ENCODE results near the gene PAX3.

Gene PAX3

DNA sequence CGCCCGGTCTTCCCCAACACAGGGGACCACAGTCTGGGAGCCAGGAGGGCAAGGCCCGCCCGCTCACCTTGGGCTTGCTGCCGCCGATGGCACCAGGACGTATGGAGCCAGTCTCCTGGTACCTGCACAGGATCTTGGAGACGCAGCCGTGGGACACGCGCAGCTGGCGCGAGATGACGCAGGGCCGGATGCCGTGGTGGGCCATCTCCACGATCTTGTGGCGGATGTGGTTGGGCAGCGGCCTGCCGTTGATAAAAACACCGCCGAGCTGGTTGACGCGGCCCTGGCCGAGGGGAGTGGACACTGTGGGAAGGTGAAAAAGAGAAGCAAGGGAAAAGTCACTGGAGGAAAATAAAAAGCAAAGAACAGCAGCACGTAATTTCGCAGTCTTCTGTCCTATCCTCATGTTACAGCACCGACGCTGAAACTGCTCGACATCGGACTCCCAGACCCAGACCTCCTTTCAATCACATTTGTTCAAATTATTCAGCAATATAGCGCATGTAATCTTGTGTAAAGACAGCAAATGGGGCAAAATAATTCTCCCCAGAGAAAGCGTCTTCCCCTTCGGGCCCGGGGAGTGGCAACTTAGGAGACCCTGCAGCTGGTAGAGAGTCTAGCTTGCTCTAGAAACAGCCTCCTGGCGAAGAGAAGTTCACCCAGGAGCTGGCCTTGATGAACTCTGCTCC is 1.7 kb downstream of the PAX3 start:
- DNase-seq (ENCODE audit: low read depth) = no peak

DNA sequence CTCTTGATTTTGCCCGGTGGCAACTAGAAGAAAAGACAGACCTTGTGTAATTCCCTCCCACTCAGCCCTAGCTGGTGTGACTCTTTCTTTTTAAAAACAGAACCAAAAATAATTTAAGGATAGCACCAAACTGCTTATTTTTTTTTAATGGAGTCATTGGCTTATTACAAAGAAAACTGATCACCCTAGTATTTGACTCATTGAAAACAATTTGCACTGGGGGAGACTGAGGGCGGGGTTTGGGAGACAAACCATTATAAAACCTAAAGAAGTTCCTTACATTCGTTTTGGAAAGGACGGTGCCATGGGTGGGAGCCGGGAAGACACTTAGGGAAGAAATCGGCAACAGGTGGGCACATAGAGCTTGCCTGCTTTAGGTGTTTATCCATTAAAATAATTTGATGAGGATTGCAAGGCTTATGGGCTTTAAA is 2.5 kb downstream of the PAX3 start:
- DNase-seq (ENCODE audit: low read depth) = no peak

- no peak for DNase-seq (ENCODE audit: low read depth)
Measured at GRCh38 chr2:222295368-222296062, 3.3 kb downstream of the PAX3 start.

GRCh38 chr2:222294996-222295367 is 3.8 kb downstream of the PAX3 start:
- DNase-seq (ENCODE audit: low read depth) = no peak

GRCh38 chr2:222293660-222294630 is 4.9 kb downstream of the PAX3 start:
- no peak for DNase-seq (ENCODE audit: low read depth)

DNA sequence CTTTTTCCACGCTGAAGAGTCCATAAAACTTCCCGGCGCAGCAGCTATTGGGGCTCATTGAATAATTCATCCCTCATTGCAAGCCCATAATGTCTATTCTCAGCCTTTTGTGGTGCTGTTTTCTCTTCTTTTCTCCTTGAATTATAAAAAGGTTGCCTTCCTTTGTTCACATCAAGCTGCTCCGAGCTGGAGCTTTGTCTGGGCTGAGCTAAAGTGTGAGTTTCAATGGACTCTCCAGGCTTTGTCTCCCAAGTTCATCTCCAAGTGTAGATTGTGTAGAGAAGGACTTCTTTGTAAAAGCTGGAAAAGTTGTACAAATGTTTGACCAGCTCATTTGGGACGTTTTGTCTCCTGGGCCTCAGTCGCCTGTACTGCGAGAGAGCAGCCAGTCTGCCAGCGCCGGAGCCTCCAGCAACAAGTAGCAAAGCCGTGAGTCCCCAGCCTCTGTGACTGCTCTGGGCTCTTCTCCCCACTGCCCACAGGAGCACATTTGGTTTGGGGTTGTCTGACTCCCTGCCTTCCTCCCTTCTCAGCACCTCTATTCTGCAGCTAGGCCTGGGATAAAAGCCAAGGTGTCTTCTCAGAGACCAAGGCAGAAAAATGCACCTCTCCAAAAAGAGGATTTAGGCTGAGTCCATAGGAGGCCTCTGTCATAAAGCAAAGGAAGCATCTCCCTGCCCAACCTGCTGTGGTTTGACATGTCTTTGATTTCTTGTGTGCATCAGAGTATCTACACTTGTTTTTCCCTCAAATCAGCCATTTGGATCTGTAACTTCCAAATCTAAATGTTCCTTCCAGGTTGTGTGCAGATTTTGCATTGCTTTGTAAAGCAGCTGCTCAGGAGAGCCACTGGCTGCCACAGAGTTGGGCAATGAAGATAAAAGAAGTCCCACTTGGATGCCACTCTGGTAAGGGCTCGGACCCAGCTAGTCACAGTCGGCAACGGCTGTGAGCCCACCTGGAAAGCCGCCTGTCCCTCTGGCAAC is 6.4 kb downstream of the PAX3 start:
- DNase-seq (ENCODE audit: low read depth) = no peak

DNA sequence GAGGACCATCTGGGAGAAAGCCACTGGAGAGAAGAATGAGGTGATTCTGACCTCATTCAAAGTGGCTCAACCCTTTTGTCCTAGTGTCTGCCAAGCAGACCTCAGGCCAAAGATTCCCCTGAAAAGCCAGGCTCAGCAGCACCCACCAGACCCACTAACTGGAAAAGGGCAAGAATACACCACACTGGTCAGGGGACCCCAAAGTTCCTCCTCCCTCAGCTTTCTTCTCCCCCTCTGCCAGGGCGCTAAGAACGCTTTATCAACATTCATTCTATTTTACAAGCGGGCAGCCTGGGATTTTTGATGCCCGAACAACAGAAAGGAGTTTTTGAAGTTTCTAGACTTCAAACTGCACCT is 7.3 kb downstream of the PAX3 start:
- no peak for DNase-seq (ENCODE audit: low read depth)

GRCh38 chr2:222290736-222291484 is 7.9 kb downstream of the PAX3 start:
- no peak for DNase-seq (ENCODE audit: low read depth)

- DNase-seq (ENCODE audit: low read depth) = no peak
Measured at GRCh38 chr2:222290401-222290735, 8.4 kb downstream of the PAX3 start.

- no peak for DNase-seq (ENCODE audit: low read depth)
Measured at GRCh38 chr2:222289278-222290160, 9.3 kb downstream of the PAX3 start.

DNA sequence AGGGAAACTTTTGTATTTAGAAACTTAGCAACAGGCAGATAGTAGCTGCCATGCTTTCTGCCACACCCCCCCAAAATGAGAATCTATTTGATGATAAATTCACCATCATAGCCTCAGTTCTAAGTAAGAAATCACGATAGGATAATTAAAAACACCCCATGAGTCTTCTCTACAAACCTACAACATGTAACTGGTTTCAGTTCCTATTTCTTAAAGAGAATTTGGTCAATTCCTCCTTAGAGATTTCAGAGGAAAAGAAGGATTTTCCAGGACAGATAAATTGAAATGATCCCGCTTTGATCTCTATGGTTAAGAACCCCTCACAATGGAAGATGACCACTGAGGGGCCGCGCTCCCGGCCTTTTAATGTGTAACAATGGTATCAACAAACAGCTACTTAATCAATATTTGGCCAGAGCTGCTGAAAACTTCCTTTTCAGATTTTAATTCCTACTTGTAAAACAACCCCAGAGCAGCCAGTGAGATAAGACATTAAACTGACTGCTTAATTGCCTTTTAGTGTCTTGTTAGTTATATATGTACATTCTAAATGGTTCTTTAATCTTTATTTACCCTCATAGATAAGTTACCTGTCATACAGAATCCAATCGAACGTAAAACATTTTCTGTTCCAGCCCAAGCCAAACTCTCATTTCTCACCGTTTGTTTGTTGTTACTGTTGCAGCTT is 10.1 kb downstream of the PAX3 start:
- DNase-seq (ENCODE audit: low read depth) = no peak

DNA sequence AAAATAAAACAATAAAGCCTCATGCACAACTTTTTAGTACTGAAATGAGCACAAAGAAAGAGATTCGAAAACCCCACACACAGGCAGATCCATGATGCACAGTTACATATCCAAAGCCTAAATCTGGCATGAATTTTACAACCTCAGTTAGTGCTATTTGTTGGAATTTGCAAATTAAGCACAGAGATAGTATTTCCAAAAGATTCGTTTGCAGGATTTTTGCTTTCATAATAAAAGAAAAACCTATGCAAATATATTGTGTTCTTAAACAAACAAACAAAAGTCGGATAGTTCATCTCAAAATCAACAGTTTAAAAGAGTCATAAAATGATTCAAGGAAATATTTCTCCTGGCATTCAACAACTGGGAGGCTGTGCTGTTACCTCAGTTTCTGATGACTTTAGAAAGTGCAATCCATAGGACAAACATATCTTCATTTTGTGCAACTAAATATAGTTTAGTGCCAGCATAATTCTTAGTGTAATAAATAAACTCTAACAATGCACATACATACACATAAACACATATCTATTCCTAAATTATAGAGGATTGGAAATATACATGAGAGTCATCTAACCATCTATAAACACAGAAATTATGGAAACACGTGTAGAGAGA is 10.8 kb downstream of the PAX3 start:
- no peak for DNase-seq (ENCODE audit: low read depth)

- DNase-seq (ENCODE audit: low read depth) = no peak
Measured at GRCh38 chr2:222284466-222284865, 14.3 kb downstream of the PAX3 start.

- no peak for DNase-seq (ENCODE audit: low read depth)
Measured at GRCh38 chr2:222283634-222284033, 15.2 kb downstream of the PAX3 start.

GRCh38 chr2:222281506-222281905 is 17.3 kb downstream of the PAX3 start:
- no peak for DNase-seq (ENCODE audit: low read depth)

DNA sequence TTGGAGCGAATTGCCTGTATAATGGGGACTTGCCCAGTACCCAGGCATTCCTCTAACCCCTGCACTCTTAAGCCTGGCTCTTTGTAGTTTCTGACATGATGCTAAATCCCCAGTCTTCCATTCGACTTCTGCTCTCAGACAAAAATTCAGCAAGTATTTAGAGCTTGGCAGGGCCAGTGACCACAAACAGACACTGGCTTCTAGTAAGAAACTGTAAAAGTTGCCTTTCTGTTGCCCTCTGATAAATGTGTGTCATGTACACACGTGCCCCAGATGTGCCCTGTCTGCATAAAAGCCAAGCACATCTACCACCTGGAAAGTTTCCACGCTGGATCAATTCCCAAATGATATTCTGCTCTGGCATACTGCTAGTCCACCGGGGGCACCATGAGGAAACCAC is 18.0 kb downstream of the PAX3 start:
- no peak for DNase-seq (ENCODE audit: low read depth)

GRCh38 chr2:222272446-222273015 is 26.3 kb downstream of the PAX3 start:
- no peak for DNase-seq (ENCODE audit: low read depth)

DNA sequence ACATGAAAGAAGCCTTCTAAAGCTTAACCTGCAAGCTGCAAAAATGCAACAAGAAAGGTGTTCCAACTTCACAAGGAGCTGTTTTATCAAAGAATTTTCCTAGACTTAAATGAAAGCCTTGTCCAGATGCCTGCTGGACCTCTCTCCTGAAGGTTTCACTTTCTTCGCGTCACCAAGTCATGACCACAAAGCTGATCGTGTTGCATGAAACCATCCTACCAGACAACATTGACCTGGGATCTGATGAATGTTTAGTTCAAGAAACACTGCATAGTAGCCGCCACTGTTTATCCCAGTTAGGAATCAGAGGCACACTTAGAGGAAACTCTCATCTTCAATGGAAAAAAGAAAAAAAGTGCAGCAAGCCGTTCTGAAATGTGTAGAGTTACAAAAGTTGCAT is 26.9 kb downstream of the PAX3 start:
- DNase-seq (ENCODE audit: low read depth) = no peak

GRCh38 chr2:222270396-222270795 is 28.4 kb downstream of the PAX3 start:
- no peak for DNase-seq (ENCODE audit: low read depth)

All from stimulated activated CD8-positive, alpha-beta memory T cell treated with anti-CD3 and anti-CD28 coated beads, Interleukin-7, amount 100 ng/mL, for 24 hours (primary cell).